ENCODE data around the gene MUC16. TPM values are rescaled to one million over a fixed set of nuclear protein-coding genes. Genes with fewer than 3 reads are reported as not detected.
"Not testable (repeated sequence)": the region's sequence is repeated elsewhere in the genome, so short reads cannot be mapped to it uniquely, and the experiment has no call there.

MUC16 gene
- polyA plus RNA-seq (2013, experiment 1 of 2; ENCODE audit: insufficient read length) = not detected
- not detected for polyA plus RNA-seq (2013, experiment 2 of 2; ENCODE audit: insufficient read length)

- DNase-seq = no peak
These were observed at the start of gene MUC16 for GRCh38 chr19:9009935-9010651. MUC16 (minus strand) TSS chr19:9010409.

DNA sequence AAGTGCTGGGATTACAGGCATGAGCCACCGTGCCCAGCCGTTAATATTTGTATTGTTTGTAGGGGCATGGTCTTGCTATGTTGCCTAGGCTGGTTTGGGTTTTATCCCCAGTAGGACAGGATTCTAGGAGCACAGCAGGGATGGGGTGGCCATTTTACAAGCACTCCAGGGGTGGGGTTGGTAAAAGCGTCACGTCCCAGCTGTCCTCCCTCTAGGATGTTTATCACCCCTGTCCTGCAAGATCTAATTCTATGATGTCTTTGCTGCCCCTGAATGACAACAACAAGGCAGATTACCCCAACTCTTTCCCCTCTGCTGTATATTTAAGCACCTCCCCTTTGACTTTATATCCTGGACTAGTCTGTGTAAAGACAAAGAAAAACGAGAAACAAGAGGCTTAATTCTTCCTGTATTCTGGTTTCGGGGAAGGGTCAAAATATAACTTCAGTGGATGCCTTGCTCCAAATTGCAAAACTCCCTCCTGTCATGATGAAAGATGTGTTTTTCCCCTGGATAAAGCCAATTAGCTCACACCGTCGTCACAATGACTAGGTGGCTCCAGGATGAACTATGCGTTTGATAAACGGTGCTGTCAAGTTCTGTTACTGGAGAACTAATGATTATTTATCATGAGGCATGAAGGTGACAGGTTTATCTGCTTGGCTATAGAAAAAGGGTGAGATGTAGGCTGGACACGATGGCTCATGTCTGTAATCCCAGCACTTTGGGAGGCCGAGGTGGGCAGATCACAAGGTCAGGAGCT is 48.9 kb upstream of the MUC16 start:
- no peak for DNase-seq

DNA sequence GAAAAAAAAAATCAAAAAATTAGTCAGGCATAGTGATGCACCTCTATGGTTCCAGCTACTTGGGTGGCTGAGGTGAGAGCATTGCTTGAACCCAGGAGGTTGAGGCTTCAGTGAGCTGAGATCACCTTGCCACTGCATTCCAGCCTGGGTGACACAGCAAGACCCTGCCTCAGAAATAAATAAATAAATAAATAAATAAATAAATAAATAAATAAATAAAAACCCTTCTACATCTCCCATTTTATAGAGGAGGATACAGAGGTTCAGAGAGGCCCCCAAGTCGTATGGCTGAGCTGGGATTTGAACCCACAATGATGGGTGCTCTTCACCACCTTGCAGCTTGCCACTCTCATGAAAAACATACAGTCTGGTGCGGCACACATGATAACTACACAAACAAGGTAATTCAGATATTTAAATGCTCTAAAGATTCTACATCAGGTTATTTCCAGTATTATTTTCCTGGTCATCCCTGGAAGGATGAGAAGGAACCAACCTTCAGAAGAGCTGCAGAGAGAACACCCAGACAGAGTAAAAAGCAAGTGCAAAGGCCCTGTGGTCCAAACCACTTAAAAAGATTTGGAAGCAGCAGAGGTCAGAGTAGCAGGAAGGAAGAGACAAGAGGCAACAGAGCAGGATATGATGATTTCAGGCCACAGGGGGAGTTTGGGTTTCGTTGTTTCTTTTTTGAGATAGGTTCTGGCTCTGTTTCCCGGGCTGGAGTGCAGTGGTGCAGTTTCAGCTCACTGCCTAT is 47.5 kb upstream of the MUC16 start:
- no peak for DNase-seq

- not testable (repeated sequence) for DNase-seq
These were observed 45.9 kb upstream of the MUC16 start for GRCh38 chr19:9056131-9056530.

DNA sequence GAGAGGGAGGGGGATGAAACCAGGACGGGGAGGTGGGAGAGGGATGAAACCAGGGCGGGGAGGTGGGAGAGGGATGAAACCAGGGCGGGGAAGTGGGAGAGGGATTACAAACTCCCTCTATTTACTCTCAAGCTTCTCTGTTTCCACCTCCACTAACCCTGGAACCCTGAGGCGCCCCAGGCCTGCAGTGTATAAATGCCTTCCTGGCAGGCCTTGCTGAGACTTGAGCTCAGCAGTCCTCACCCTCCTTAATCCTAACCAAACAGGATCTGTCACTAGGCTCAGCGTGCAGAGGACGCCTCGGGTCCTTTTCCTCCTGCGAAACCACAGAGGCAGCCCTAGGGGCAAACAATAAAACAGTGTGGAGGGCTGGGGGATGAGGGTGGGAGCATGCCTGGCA is 44.6 kb upstream of the MUC16 start:
- no peak for DNase-seq

GRCh38 chr19:9054207-9054606 is 44.0 kb upstream of the MUC16 start:
- DNase-seq = no peak

GRCh38 chr19:9053674-9054073 is 43.5 kb upstream of the MUC16 start:
- not testable (repeated sequence) for DNase-seq

GRCh38 chr19:9052894-9053293 is 42.7 kb upstream of the MUC16 start:
- no peak for DNase-seq

DNA sequence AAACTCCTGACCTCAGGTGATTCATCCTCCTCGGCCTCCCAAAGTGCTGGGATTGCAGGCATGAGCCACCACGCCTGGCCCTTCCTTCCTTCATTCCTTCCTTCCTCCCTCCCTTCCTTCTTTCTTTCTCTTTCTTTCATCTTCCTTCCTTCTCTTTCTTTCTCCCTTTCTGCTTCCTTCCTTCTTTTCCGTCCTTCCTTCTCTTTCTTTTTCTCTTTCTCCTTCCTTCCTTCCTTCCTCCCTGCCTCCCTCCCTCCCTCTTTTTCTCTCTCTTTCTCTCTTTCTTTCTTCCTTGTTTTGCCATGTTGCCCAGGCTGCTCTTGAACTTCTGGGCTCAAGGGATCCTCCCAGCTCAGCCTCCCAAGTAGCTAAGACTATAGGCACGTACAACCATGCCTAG is 36.5 kb upstream of the MUC16 start:
- no peak for DNase-seq

DNA sequence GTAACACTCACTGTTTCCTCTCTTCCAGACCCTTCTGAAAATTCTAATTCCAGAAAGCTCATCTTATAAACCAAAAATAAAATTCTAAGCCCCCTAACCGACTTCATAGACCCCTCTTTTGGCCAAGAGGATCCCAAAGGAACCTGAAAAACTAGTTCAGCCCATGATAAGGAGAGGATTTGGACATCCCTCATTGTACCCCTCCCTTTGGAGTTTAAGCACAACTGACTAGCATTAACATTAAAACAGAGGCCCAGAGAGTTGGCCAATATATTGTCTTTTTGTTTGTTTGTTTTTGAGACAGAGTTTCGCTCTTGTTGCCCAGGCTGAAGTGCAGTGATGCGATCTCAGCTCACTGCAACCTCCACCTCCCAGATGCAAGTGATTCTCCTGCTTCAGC is 34.2 kb upstream of the MUC16 start:
- no peak for DNase-seq

GRCh38 chr19:9043524-9043923 is 33.3 kb upstream of the MUC16 start:
- DNase-seq = no peak

DNA sequence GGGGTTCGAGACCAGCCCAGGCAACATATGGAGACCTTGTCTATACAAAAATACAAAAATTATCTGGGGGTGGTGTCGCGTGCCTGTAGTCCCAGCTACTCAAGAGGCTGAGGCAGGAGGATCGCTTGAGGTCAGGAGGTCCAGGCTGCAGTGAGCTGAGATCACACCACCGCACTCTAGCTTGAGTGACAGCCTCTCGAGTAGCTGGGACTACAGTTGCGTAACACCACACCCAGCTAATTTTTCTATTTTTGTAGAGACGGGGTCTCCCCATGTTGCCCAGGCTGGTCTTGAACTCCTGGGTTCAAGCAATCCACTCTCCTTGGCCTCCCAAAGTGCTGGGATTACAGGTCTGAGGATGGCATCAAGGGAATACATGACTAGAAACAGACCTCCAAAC is 30.8 kb upstream of the MUC16 start:
- DNase-seq = no peak

- no peak for DNase-seq
These were observed 29.9 kb upstream of the MUC16 start for GRCh38 chr19:9040131-9040530.

- no peak for DNase-seq
These were observed 29.5 kb upstream of the MUC16 start for GRCh38 chr19:9039728-9040127.

- DNase-seq = no peak
These were observed 27.3 kb upstream of the MUC16 start for GRCh38 chr19:9037400-9038062.

DNA sequence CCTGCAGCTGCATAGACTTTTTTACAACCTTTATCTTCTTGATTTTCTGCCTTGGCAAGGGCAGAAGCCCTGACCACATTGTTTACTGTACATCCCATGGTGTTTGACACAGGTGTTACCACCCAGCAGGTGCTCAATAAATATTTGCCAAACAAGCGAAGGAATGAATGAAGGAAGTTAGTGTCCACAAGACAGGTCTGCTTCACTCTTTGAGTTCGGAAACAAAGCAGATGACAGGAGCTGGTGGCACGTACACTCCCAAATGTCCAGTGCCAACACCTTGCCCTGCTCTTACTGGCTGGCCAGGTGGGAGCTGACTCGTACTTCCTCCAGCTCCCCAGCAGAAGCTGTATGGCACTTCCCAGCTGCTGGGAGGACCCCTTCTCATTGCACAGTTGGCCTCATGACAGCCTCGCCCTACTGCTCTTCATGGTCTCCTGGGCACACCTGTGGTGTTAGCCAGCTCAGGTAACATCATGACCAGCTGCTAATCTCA is 22.0 kb upstream of the MUC16 start:
- DNase-seq = no peak

DNA sequence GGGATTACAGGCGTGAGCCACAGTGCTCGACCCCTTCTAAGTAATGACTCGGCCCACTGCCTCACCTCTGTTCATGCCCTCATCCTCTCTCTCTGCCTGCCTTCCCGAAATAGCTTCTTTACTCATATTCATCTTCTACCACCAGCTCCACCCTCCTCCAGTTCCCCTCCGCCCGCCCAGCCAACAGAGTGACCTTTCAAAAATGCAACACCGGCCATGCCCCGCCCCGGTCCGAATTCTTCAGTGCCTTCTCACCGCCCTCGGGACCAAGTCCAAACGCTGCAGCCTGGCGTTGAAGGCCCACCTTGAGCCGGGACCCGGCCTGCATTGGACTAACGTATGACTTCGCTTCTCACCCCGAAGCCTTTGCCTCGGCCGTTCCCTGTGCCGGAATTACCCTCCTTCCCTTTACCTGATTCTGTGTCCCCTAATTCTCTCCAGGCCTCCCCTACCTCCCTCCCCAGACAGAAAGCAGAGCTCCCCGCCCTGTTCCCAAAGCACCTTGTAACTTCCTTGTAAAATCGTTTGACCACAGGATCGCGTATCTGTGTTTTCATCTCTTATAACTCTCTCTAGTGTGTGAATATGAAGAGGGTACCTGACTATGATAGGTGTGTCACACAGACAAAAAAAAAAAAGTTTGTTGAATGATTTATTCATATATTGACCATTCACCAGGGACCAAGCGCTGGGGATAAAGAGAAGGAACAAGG is 8.1 kb upstream of the MUC16 start:
- DNase-seq = no peak

DNA sequence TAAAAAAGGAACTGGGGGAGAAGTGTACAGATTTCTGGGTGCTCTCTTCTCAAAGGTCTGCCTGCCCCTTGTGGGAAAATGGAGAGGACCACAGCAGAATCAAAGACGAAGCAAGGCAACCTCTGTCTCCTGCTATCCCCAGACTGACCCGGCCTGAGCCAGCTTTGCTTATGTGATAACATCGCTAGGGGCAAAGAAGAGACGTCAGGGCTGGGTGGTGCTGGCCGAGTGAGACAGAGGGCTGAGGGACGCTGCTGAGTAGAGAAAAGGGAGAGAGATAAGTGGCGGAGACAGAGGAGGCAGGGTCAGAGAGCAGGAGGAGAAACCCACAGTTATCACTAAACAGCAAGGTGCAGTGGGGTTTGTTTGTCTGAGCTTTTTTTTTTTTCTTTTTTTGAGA is 4.6 kb upstream of the MUC16 start:
- DNase-seq = no peak

DNA sequence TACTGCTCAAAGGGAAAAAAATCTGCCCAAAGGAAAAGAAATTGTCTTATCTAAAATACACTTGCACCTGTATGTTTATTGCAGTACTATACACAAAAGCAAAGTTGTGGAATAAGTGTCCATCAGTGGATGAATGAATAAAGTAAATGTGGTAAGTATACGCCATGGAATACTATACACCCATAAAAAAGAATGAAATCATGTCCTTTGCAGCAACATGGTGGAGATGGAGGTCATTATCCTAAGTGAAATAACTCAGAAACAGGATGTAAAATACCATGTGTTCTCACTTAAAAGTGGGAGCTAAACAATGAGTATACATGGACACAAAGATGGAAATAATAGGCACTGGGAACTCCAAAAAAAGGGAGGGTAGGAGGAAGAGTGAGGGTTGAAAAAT is 3.8 kb upstream of the MUC16 start:
- no peak for DNase-seq

- no peak for DNase-seq
These were observed 1.7 kb upstream of the MUC16 start for GRCh38 chr19:9011875-9012274.

GRCh38 chr19:9010693-9011092 is 484 bp upstream of the MUC16 start:
- DNase-seq = no peak

DNA sequence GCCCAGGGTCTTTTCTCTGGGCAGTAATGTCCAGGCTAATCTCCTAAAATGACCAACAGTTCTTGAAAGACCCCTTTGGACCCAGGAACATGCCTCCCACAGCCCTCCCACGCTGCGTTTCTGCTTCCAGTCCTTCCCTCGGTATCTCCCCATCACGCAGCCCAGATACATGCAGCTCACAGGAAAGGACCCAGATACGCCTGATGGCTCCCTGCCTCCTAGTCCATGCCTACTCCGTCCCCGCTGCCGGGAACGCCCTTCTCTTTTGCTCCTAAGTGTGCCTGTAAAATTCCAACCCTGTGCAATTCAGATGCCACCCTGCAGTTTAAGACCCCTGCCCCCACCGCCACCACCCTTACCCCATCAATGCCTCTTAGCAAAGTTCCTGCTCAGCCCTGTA is 778 bp downstream of the MUC16 start:
- DNase-seq = no peak
